Activated CD8-positive, alpha-beta memory T cell treated with anti-CD3 and anti-CD28 coated beads, Interleukin-2, amount 50 U/mL, for 1 hour (primary cell): ENCODE data around the gene KIAA0232.
"Not testable (repeated sequence)": the region's sequence is repeated elsewhere in the genome, so short reads cannot be mapped to it uniquely, and the experiment has no call there.

Experiments
- DNase-seq: peaks from one replicate; pipeline ENCODE4 v3.0.0-alpha.2; 2020; ENCODE audit errors: extremely low read depth

The KIAA0232 gene

DNA sequence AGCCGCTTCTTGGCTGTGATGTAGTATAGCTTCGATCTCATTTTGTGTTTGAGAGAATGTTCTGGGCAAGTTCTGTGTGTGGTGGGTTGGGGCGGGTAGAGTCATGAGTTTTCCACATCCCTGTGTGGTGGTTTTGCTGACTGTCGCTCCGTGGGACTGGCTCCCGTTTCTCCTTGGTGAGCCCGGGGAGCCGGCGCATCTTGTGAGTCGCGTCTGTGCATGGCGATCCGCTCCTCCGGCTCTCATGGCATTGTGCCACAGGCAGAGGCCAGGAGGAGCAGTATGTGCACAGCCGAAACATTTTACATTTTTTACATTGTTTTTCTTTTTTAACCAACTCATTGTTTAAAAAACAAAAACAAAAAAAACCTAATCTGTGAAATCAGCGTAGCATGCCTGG is 99.4 kb downstream of the KIAA0232 start:
- no peak for DNase-seq

DNA sequence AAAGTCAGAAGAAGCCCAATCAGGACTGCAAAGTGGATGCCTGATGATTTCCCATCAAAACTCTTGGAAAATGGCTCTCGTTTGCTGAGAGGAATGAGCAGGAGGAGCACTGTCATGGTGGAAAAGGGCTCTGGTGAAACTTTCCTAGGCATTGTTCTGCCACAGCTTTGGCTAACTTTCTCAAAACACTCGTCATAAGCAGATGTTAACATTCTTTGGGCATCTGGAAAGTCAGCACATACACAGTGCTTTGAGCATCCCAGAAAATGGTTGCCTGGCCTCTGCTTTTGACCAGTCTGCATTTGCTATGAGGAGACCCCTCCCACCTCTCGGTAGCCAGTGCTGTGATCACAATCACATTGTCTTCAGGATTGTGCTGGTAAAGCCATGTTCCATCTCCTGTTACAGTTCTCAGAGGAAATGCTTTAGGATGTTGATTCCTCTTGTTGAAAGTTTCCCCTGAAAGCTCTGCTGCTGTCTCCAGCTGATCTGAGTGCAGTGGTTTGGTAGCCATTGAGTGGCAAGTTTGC is 101.9 kb downstream of the KIAA0232 start:
- DNase-seq, result no peak

DNA sequence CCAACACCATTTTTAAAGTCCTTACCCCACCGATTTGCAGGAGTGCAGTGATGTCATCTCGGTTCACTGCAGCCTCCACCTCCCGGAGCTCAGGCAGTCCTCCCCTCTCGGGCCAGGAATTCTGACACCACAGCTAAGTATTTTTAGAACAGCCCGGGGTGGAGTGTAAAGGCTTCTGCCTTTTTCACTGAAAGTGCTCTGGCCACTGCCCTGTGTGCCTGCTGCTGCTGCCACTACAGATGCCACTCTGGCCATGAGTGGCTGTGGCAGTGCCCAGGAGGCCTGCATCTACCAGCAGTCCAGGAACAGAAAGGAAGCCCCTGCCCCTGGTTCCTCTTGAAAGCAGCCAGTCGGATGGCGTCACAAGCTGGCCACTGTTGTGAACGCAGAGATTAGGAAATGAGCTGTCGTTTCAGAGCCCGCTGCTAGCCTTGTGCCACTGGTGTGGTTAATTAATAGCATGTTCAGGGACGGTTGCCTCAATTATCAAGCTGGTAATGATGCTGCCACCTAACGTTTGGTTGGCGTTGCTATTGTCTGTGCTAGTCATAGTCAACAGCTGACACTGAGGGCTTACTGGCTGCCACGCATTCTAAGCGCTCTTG is 103.5 kb downstream of the KIAA0232 start:
- DNase-seq, result no peak

DNA sequence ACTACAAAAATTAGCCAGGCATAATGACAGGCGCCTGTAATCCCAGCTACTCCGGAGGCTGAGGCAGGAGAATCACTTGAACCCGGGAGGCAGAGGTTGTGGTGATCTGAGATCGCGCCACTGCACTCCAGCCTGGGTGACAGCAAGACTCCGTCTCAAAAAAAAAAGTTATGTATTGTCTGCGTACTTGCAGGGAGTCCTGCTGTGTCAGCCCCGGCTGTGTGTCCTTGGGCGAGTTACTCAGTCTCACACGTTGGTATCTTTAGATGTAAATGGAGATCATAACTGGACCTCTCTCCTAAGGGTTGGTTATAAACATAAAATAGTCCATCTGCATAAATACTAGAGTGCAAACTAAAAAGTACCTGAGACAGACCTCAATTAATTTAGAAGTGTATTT is 104.4 kb downstream of the KIAA0232 start:
- no peak for DNase-seq

DNA sequence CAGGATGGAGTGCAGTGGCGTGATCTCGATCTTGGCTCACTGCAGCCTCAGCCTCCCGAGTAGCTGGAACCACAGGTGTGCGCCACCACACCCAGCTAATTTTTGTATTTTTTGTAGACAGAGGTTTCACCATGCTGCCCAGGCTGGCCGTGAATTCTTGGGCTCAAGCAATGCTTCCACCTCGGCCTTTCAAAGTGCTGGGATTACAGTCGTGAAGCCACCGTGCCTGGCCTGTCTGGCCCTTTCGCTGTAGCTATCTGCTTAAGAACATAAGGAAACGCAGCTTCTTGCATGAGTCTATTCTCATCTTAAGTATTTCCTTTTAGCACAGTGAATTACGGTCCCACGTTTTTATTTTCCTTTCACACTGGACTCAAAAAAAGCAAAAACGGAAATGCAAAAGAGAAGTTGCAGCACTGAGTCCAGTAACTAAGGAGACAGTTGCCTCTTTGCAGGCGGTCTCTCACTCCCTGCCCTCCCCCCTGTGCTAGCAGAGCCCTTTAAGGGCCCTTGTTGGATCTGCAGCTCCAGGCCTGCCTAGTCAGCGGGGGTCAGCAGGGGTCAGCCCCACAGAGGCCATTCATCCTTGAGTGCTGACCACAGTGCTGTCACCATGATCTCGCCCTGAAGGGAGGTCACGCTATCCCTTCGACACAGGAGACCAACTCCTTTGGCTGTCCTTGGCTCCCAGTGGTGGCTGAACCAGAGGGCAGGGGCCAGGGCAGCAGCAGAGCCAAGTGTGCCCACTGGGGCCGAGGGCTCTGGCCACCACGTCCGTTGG is 105.3 kb downstream of the KIAA0232 start:
- no peak for DNase-seq

DNA sequence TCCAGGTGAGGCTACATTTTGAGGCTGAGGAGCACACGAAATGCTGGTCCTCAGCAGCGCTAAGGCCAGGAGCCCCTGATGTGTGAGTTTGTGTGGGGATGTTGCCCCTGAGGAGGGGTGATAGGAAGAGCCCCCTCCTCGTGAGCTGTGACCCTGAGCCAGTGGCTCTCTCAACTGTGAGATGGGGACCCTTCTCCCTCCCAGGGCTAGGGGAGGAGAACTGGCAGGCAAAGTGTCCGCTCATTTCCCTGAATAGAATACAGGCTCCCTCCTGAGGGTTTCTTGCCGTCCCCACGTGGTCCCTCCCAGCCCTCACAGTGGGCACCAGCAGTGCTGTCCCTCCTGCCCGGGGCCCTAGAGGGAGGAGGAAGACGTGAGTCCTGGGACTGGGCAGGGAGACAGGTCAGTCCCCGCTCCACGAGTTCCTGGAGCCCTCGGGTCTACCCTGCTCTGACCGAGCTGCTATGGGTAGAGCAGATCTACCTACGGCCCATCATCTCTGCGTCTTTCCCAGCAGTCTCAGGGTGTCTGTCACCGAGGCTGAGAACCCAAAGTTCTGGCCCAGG is 106.1 kb downstream of the KIAA0232 start:
- DNase-seq, result no peak

DNA sequence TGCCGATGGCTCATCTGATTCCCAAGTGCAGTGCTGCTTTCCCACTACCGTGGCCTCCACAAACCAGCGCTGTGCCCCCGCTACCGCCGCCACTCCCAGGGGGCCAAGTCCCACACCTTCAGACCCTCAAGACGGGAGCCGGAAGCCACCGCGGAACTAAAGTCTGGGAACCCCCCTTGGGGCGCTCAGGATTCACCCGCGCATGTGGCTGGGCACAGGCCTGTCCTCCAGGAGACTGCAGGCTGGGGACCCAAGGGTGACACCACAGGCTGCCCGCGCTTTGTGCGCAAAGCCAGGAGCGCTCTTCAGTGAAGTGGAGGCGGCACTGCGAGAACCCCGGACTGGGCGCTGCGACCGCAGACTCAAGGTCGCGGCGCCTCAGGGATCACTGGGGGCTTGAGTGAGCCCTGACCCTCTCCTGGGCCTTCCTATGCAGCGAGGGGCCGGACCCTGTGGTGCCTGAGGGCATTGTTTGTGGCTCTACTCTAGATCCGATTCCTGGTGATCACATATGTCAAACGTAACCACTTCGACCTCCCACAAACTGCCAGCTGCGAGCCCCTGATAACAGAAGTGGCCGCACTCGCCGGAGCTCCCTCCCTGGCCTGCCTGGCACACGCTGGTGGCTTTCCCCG is 106.7 kb downstream of the KIAA0232 start:
- no peak for DNase-seq

DNA sequence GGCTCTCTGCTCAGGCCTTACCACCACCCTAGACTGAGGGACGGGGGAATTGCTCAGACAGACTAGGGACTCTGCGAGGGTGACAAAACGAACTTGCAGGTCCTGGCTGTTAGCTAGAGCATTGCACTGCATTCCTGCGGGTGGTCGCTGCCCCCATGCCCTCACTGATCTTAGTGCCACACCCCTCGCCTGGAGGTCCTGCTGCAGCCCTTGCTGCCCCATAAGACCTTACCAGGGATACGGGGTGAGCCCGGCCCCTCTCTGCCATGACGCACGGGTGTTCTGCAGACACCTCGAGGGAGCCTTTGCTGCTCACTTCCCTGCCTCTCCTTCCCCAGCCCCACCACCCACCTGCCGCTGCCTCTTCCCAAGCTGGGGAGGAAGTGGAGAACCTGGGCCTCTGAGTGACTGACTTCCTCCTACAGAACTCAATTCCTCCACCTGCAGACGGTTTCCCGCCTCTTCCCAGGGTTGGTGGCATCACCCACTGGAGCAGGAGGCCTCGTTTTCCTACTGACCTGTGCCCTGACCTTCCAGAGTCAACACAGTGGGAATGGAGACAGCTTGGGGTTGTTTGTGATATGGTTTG is 107.3 kb downstream of the KIAA0232 start:
- DNase-seq, result no peak

DNA sequence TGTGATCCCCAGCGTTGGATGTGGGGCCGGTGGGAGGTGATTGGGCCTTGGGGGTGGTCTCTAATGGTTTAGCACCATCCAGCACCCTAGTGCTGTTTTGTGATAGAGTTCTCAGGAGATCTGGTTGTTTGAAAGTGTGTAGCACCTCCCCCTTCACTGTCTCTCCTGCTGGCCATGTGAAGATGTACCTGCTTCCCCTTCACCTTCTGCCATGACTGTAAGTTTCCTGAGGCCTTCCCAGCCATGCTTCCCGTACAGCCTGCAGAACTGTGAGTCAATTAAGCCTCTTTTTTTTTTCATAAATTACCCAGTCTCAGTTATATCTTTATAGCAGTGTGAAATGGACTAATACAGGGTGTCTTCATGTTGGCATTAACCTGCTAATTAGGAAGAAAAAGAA is 107.8 kb downstream of the KIAA0232 start:
- no peak for DNase-seq

DNA sequence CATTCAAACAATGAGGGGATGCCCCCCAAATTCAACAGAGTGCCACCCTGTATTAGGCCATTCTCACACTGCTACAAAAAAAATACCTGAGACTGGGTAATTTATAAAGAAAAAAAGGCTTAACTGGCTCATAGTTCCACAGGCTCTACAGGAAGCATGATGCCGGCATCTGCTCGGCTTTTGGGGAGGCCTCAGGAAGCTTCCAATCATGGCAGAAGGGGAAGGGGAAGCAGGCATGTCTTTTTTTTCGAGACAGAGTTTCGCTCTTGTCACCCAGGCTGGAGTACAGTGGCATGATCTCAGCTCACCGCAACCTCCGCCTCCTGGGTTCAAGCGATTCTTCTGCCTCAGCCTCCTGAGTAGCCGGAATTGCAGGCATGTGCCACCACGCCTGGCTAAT is 108.4 kb downstream of the KIAA0232 start:
- DNase-seq, result not testable (repeated sequence)

DNA sequence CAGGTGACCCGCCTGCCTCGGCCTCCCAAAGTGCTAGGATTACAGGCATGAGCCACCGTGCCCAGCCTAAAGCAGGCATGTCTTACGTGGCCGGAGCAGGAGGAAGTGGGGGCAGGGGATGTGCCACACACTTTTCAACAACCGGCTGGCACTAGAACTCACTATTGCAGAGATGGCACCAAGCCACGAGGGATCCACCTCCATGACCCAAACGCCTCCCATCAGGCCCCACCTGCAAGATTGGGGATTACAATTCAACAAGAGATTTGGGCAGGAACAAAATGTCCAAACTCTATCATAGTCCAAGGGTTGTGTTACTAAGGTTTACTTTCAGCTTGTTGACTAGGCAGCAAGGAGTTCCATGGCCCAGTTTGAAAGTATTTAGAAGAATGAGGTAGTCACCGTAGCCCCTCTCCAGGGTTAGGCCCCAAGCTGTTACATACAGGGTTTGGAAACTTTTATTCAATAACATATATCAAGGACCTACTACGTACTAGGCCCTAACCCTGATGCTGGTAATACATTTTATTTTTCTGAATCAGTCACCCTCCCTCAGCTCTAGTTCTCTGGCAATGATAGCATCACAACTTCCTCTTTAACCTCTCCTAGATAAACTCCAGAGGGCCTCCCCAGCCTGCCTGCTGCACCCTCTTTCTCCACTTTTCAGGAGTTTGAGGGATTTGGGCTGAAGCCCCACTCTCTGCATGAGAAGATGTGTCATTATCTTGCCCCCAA is 109.1 kb downstream of the KIAA0232 start:
- DNase-seq, result no peak

DNA sequence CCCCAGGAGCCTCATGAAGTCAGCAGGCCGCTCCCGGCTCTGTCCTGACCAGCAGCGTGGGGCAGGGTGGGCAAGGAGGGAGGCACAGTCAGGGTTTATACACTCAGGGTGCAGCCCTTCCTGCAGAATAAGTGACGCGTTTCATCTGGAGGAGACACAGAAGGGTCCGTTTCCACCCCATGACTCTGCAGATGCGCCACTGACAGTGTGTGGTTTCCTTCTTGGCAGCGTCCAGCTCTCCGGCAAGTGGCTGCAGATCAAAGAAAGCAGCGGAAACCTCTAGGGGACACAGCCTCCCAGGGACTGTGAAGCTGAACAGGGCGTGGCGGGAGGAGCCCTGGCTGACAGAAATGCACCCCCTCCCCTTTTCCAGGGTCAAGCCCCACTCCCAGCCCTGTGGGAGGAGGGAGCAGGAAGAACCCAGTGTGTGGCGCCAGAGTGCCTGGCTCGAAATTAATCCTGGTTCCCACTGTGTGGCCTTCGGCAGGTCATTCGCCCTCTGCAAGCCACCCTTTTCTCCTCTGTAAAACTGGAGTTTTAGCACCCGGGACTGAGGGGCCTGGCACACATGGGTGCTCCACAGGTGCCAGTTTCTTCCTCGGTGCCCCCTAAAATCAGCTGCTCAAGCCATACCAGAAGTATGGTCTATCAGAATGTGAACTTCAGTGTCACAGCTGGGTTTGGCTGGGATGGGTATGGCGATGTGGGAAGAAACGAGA is 109.8 kb downstream of the KIAA0232 start:
- no peak for DNase-seq

DNA sequence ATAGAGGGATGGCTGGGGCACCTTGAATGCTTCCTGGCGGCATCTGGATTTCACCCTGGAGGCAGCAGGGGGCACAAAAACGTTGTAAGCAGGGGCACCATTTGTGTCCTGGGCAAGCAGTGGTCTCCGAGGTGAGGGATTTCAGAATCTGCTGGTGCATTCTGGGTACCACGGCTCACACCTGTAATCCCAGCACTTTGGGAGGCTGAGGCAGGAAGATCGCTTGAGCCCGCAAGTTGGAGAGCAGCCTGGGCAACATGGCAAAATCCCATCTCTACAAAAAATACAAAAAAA is 110.3 kb downstream of the KIAA0232 start:
- no peak for DNase-seq

DNA sequence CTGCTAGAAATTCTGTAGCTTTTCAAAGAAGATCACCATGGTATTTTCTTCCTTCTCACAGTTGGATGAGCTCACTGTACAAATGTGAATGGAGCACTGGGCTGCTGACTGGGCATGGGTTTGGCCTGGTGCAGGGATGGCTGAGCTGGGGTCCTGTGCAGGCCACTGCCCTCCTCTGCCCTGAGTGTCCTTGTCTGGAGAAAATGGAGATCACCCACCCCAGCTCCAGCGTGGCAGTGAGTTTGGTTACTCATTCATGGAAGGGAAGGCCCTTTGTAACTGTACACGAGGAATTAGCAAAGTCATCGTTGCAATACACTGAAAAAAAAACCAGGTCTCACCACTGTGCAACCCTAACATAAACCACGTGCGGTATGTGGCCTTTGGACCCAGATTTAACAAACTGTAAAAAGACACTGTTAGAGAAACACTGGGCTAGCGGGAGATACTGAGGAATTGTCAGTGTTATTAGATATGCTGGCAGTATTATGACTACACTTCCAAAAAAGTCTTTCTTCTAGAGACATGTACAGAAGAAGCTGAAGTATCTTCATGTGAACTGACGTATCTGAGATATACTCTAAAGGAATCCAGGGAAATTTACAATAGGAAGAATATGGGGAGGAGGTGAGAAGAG is 111.0 kb downstream of the KIAA0232 start:
- DNase-seq, result no peak

DNA sequence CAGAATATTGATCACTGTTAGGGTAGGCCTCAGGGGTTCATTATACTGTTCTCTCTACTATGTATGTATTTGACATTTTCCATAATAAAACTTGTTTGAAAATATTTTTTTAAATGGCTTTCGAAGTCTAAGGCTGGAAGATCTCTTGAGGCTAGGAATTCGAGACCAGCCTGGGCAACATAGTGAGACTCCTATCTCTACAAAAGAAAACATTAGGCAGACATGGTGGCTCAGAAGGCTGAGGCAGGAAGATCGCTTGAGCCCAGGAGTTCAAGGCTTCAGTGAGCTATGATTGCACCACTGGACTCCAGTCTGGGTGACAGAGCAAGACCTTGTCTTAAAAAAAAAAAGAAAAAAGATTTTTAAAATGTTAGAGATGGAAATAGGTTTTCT is 111.6 kb downstream of the KIAA0232 start:
- DNase-seq, result no peak

DNA sequence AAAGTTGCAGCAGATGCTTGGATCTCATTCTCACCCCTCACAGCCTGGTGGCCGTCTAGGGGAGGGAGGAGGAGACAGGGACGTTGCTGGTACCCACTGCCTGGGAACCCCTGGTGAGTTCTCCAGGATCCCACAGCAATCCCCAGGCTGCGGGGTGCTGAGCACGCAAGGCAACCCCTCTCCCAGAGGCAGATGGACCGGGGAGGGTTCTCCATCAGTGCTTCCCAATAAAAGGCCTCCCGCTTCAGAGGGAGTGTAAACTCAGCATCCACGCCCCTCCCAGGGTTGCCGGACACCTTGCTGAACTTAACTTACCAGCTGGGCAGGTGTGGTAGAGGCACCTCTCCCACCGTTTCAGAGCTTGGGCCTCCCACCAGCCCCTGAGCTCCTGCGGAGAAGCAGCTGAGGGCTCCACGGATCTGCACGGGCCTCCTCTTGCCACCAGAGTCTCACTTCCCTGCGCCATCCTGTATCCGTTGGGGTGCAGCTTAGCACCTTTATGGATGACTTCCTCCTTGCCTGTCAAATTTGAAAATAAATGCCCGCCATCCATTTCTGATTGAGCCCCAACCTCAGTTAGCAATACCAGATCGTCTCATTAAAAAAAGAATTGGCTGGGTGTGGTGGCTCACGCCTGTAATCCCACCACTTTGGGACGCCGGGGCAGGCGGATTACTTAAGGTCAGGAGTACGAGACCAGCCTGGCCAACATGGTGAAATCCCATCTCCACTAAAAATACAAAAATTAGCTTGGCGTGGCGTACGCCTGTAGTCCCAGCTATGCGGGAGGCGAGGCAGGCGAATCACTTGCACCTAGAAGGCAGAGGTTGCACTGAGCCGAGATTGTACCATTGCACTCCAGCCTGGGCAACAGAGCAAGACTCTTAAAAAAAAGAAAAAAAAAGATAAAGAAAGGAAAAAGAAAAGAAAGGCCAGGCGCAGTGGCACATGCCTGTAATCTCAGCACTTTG is 112.3 kb downstream of the KIAA0232 start:
- DNase-seq, result no peak

DNA sequence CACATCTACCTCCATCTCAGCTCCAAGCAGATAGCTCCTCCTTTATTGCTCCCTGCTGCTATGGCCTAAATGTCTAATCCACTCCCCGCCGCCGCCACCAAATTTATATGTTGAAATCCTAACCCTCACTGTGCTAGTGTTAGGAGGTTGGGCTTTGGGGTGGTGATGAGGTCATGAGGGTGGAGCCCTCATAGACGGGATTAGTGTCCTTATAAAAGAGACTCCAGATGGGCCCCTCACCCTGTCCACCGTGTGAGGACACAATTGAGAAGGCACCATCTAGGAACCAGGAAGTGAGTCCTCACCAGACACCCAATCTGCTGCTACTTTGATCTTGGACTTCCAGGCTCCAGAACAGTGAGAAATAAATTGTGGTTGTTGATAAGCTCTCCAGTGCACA is 113.5 kb downstream of the KIAA0232 start:
- DNase-seq, result no peak

DNA sequence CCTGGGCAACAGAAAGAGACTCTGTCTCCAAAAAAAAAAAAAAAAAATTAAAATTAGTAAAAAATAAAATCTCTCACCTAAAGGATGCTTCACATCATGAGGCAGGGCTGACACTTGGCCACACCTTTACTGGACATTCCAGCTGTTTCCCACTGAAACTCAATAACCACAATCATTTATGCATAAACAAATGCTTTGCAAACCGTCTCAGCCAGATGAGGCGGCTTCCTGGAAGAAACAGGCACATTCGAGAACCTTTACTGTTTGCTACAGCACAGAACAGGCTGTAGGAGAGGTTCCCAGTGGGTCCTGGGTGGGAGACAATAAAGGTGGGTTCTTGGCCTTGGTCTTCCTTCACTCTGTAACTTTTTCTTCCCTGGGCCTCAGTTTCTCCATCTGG is 116.2 kb downstream of the KIAA0232 start:
- no peak for DNase-seq

DNA sequence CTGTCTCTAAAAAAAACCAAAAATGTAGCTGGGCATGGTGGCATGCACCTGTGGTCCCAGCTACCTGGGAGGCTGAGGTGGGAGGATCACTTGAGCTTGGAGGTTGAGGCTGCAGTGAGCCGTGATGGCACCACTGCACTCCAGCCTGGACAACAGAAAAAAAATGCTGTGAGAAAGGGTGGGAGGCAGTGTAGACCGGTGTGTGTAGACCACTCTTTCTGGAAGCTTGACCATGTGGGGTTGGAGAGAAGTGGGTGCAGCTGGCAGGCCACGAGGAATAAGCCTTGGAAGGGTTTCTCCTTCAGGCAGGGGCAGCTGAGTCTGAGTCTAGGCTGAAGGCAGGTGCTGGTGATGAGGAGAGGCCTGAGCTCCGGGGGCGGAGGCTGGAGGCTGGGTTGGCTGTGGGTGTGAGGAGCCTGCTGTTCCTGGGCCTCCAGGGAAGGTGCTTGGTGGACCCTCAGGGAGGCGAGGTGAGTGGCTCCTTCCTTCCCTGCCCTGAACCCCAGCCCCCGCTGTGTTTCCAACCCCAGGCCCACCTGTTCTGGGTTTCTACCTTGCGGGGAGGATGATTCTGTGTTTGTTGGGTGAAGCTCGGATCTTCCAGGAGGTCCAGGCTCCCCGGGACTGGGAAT is 117.8 kb downstream of the KIAA0232 start:
- no peak for DNase-seq
